Osteocyte (in vitro differentiated cells): ENCODE data around the gene HOXC12. TPM values are rescaled to one million over a fixed set of nuclear protein-coding genes. Genes with fewer than 3 reads are reported as not detected.

Experiments
- DNase-seq: peaks from one replicate; pipeline ENCODE4 v3.0.0; 2021; ENCODE audit warnings: mixed read lengths; ENCODE audit not compliant: unreplicated experiment; ENCODE audit errors: extremely low spot score
- H3K27ac Mint-ChIP-seq: one replicate; pipeline ENCODE4 v1.8.0; 2021; ENCODE audit warnings: mild to moderate bottlenecking, mixed read lengths; ENCODE audit not compliant: unreplicated experiment
- H3K27me3 Mint-ChIP-seq: one replicate; pipeline ENCODE4 v1.8.0; 2021; ENCODE audit warnings: mixed read lengths; ENCODE audit not compliant: unreplicated experiment
- H3K36me3 Mint-ChIP-seq: one replicate; pipeline ENCODE4 v1.8.0; 2021; ENCODE audit warnings: mixed read lengths; ENCODE audit not compliant: unreplicated experiment
- H3K4me1 Mint-ChIP-seq: one replicate; pipeline ENCODE4 v1.8.0; 2021; ENCODE audit warnings: mixed read lengths; ENCODE audit not compliant: unreplicated experiment
- H3K4me3 Mint-ChIP-seq: one replicate; pipeline ENCODE4 v1.8.0; 2021; ENCODE audit warnings: mild to moderate bottlenecking, moderate library complexity, mixed read lengths; ENCODE audit not compliant: unreplicated experiment
- H3K9me3 Mint-ChIP-seq: one replicate; pipeline ENCODE4 v1.8.0; 2021; ENCODE audit warnings: mixed read lengths; ENCODE audit not compliant: unreplicated experiment
- CTCF ChIP-seq: fragments of 200-600 bp; sonication (generic); IDR thresholded peaks from 2 replicates; pipeline ENCODE4 v1.5.0; 2021; ENCODE audit warnings: antibody characterized with exemption, mild to moderate bottlenecking, moderate library complexity
- total RNA-seq: library from RNA; stranded (reverse); gene quantifications from 2 replicates; pipeline ENCODE4 v1.2.1, GENCODE V29; 2021

The HOXC12 gene
- total RNA-seq, 1 donor from 2014 or later = not detected

- peaks cover 93% of the 10 kb centered on the region for H3K27me3 Mint-ChIP-seq
- no peak overlapping the region for H3K27ac Mint-ChIP-seq
- H3K4me3 Mint-ChIP-seq = peak overlapping the region; percentile 68
- H3K4me1 Mint-ChIP-seq = peaks cover 15% of the 10 kb centered on the region
- DNase-seq = no peak
- H3K36me3 Mint-ChIP-seq = no peaks in the 10 kb centered on the region
- TF ChIP-seq CTCF = no peak
- H3K9me3 Mint-ChIP-seq = no peaks in the 10 kb centered on the region
Observed at GRCh38 chr12:53966085-53966384, 11.3 kb downstream of the HOXC12 start.

GRCh38 chr12:53966385-53967133, 11.9 kb downstream of the HOXC12 start:
- H3K27me3 Mint-ChIP-seq = peaks cover 97% of the 10 kb centered on the region
- peaks cover 15% of the 10 kb centered on the region for H3K4me1 Mint-ChIP-seq
- H3K27ac Mint-ChIP-seq = no peak overlapping the region
- no peaks in the 10 kb centered on the region for H3K9me3 Mint-ChIP-seq
- no peak for TF ChIP-seq CTCF
- no peaks in the 10 kb centered on the region for H3K36me3 Mint-ChIP-seq
- H3K4me3 Mint-ChIP-seq = peak overlapping the region; percentile 68
- DNase-seq = no peak

- Mint-ChIP-seq H3K27ac (no peak overlapping the region), H3K36me3 (no peaks in the 10 kb centered on the region), H3K9me3 (no peaks in the 10 kb centered on the region), H3K4me3 (no peak overlapping the region), H3K27me3 (peaks cover 99% of the 10 kb centered on the region), H3K4me1 (peaks cover 15% of the 10 kb centered on the region)
- TF ChIP-seq CTCF = no peak
- no peak for DNase-seq
Observed at GRCh38 chr12:53967421-53967925, 12.8 kb downstream of the HOXC12 start.

GRCh38 chr12:53968214-53969127, 13.8 kb downstream of the HOXC12 start:
- no peak for TF ChIP-seq CTCF
- Mint-ChIP-seq H3K4me1 (peaks cover 19% of the 10 kb centered on the region), H3K27me3 (peaks cover 99% of the 10 kb centered on the region), H3K4me3 (no peak overlapping the region), H3K27ac (no peak overlapping the region), H3K36me3 (no peaks in the 10 kb centered on the region), H3K9me3 (no peaks in the 10 kb centered on the region)
- no peak for DNase-seq
